Left colon (tissue), 2 donors: ENCODE results near the gene C2CD5. TPM values are rescaled to one million over a fixed set of nuclear protein-coding genes. Genes with fewer than 3 reads are reported as not detected.
"Not testable (repeated sequence)": the region's sequence is repeated elsewhere in the genome, so short reads cannot be mapped to it uniquely, and the experiment has no call there.

ENCODE experiments used
- ATAC-seq: fragments of 200-7000 bp; cut with Tn5 transposase; one replicate; pipeline ENCODE4 v1.9.1; 2020; ENCODE audit warnings: mild to moderate bottlenecking, moderate library complexity
- DNase-seq, 2 donors: peaks; one replicate each; pipeline ENCODE4 v3.0.0-alpha.2; 2020
- intact Hi-C, 2 donors: fragments of 100-400 bp; cut with DNase I in 1 of 2; cut with micrococcal nuclease in 1 of 2; formaldehyde crosslinking; loops; one replicate each; pipeline versions ENCODE4 v1.11.2 to v1.14.0; 2022; cut with DNase I, micrococcal nuclease
- long read RNA-seq: library from polyadenylated mRNA; unstranded; transcript quantifications from one replicate; pipeline ENCODE4 v2.0.0, GENCODE V29; 2021
- total RNA-seq, 2 donors: library from RNA; stranded (reverse); fragmentation: NEBNext Ultra II Directional; extraction: Animal tissue kit (Norgen Biotek cat#: 25700); gene quantifications; one replicate each; pipeline ENCODE4 v1.2.1, GENCODE V29; 2021
- donor health status: DM: no; HTN: no; CAD: no.
- donor health status: DM: yes; HTN: yes; CAD: no.

The C2CD5 gene
- total RNA-seq, result 10 to 100 TPM; 53.6 to 56.9 TPM
- long read RNA-seq, full-length matches to known transcripts, result 11 of 27 reads
- long read RNA-seq, partial matches to known transcripts, result 11 of 27 reads
- long read RNA-seq, other reads (novel, unspliced or antisense), result 5 of 27 reads

DNA sequence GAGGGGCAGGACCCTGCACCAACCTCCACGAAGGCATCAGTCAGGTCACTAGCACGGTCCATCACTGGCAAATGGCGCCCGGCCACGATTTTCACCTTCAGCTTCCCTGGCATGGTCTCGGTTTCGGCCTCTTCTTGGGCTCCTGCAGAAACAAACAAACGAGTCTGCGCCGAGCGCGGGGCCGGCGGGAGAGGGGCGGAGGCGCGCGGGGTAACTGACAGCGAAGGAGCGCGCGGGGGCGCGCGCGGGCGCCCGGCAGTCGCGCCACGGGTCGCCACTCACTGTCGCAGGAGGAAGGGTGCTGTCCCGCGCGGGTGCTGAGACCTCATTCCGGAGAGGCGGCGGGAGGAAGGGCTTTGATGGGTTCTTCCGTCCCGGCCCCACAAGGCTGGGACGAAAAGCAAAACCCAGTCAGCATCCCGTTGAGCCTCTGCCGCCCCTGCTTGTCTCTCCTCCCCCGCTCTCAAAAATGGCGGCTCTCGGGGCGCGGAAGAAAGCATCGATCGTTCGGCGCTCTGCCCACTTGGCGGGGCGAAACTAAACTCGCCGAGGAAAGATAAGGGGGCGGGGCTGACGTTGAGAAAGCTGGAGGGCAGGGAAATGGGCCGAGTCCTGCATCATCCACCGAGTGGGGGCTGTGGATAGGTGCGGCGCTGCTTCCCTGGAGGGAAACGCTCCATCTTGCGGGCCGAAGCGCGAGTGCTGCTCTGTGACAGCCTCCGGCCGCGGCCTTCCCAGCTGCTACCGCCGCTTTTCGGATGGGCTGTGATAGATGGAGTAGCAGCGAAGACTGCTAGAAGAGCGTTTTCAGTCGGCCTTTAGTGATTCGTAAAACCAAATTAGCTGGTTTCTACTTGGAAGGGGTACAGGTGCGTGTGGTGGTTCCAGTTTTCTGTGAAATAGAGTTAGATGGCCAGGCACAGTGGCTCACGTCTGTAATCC, at the start of gene C2CD5:
Gene C2CD5 (minus strand): TSS at position 505 of the 942 bp plus-strand sequence. CDS start 392 bp downstream, at position 113.
- intact Hi-C loops, result loop anchor here in 1 of 2 donors (5.0 kb wide), 1 partner anchor 83 kb away; the partner anchor contains the start of gene ETNK1
- DNase-seq (peak; percentile 98), ATAC-seq (peak; percentile 87)

- intact Hi-C loops, result no loop called here
- ATAC-seq (no peak), DNase-seq (no peak)
Measured at GRCh38 chr12:22593864-22594263, 49.5 kb upstream of the C2CD5 start.

DNA sequence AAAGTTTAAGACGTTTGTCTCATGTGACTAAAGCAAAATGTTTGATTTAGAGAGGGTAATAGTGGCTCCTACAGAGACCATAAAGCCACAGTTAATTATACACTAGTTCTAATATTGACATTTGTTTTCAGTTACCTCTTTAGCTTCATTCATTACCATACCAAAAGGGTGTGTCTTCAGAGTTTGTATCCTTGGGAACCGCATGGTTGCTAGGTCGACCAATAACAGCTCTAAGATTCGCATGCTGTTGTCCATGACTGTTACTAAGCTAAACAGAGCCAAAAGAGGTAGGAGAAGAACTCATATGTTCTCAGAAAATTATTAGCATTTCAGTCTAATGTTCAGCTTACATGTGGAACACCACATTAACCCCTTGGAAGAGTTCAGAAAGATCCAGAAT, 44.5 kb upstream of the C2CD5 start:
- peak; percentile 98 for ATAC-seq
- intact Hi-C loops, result no loop called here
- DNase-seq, result peak in 1 of 2 donors; percentile 26

- no peak for ATAC-seq
Measured at GRCh38 chr12:22578328-22578727, 34.0 kb upstream of the C2CD5 start.

DNA sequence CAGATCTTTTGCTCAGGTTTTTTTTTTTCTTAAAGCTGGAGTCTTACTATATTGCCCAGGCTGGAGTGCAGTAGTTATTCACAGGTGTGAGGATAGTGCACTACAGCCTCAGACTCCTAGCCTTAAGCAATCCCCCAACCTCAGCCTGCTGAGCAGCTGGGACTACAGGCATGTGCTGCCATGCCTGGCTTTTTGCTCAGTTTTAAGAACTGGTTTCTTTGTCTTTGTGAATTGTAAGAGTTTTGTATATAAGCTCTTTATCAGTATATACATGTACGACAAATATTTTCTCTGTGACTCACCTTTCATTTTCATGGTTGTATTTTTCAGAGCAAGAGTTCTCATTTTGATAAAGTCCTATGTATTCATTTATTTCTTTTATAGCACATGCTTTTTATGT, 33.3 kb upstream of the C2CD5 start:
- intact Hi-C loops, result no loop called here
- DNase-seq (no peak), ATAC-seq (no peak)

More at GRCh38 chr12:22578328-22578727, 34.0 kb upstream of the C2CD5 start:
- DNase-seq, result no peak
- intact Hi-C loops, result no loop called here

DNA sequence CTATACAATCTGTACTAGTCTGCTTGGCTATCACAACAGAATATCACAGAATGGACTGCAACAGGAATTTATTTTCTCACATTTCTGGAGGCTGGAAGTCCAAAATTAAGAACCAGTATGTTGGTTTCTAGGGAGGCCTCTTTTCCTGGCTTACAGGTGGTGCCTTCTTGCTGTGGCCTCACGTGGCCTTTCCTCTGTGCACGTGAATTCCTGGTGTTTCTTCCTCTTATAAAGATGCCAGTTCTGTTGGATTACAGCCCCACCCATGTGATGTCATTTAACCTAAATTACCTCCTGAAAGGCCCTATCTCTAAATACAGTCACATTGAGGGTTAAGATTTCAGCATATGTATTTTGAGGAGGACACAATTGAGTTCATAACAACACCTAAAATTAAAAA, 32.1 kb upstream of the C2CD5 start:
- peak; percentile 60 to 64 for DNase-seq

DNA sequence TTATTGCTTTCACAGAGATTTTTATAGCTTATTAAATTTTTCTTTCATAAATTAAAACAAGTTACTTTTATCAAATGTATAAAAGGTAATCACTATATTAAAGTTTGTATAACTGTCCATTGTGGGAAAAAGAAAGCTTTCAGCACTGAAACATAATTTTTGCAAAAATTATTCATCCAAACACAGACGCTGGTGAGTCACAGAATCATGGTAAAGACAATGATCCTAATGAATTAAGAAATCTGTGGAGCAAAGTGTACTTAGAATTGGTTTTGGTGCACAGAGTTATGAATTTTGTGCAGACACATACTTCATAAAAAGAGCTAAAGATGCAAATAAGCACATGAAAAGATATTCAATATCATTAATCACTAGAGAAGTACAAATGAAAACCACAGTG, 31.7 kb upstream of the C2CD5 start:
- ATAC-seq (no peak), DNase-seq (no peak)
- intact Hi-C loops, result no loop called here

More for the DNA sequence above, 32.1 kb upstream of the C2CD5 start:
- peak; percentile 85 for ATAC-seq
- intact Hi-C loops, result no loop called here

DNA sequence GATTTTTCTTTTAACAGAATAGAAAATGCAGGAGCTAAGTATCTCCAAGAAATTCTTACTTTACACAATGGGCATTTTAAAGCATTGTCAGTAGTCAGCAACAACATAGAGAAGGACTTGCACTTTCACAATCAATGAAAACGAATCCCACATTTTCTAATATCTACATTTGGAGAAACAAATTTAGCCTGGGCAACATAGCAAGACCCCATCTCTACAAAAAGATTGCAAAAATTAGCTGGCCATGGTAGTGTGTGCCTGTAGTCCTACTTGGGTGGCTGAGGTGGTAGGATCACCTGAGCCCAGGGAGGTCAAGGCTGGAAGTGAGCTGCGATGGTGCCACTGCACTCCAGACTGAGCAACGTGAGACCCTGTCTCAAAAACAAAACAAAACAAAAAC, 30.6 kb upstream of the C2CD5 start:
- DNase-seq, result no peak
- intact Hi-C loops, result no loop called here
- ATAC-seq, result no peak

- no peak for DNase-seq
- intact Hi-C loops, result no loop called here
- ATAC-seq, result no peak
Measured at GRCh38 chr12:22573181-22573580, 28.8 kb upstream of the C2CD5 start.

DNA sequence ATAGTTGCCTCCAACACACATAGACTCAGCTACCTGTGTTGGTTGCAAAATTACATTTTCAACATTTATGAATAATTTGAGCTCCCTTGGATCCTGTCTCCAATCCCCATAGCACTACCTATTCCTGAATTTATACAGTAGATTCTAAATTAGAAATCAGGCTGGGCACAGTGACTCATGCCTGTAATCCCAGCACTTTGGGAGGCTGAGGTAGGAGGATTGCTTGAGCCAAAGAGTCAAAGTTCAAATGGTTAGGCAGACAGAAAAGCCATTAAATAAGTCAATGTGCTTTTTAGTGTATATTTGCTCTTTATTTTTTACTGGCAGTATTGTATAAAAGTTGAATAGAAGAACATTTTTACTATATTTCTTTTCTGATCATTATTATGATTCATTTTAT, 24.9 kb upstream of the C2CD5 start:
- intact Hi-C loops, result no loop called here
- ATAC-seq, result peak; percentile 78
- no peak for DNase-seq

GRCh38 chr12:22562036-22563028, 18.0 kb upstream of the C2CD5 start:
- DNase-seq, result no peak
- ATAC-seq, result peak; percentile 82
- intact Hi-C loops, result no loop called here

- ATAC-seq, intact Hi-C loops, DNase-seq: not testable (repeated sequence)
Measured at GRCh38 chr12:22554750-22555149, 10.4 kb upstream of the C2CD5 start.

DNA sequence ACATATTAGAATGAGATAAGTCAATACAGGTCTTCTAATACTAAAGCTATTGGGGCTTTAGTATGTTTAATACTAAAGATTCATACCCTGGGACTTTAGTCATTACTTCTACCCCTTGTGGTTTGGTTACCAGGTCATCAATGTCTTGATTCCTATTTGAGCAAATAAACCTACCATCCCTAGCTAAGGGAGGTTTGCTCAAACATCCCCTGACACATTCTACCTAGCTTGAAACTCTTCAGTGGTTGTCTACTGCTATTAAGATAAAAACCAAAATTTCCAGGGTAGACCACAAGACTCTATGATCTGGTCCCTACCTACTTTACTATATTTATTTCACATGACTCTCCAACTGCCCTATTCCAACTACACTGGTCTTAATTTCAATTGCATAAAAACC, 7.3 kb upstream of the C2CD5 start:
- intact Hi-C loops, result no loop called here
- ATAC-seq (no peak), DNase-seq (no peak)

GRCh38 chr12:22545255-22545654, 913 bp upstream of the C2CD5 start:
- intact Hi-C loops, result no loop called here
- no peak for DNase-seq
- no peak for ATAC-seq

DNA sequence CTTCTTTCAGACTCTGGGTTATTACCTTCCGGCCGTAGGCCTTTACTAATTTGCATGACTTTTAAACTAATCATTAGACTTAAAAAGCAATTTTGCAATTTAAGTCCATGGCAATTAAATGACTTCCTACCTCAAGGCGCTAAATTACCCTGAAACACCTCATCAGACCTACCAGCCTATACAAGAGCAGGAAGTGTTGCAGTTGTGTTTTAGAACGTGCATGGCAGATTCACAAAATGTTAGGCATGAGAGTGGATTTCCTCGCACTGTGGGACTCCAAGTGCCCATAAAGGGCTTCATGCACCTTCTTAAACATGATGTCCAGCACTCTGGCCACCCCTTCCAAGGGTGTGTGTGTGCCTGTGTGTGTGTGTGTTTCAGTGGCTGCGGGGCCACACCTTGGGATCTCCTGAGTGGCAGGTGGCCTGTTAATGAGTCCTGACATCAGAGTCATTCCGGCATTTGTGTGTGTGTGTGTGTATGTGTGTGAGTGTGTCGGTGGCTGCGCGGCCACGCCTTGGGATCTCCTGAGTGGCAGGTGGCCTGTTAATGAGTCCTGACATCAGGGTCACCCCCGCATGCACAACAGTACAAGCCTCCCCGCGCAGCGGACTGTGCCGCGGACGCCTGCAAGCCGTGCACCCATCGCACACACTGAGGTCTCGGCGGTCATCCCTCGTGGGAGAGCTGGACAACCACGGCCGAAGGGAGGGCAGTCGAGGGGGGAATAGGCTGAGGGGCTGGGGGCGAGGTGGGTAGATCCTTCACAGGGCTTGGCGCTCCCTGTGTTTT, 900 bp downstream of the C2CD5 start:
- intact Hi-C loops, result loop anchor here in 1 of 2 donors (5.0 kb wide), 1 partner anchor 84 kb away; the partner anchor contains the start of gene ETNK1
- DNase-seq (peak; percentile 84 to 89), ATAC-seq (peak; percentile 76)

GRCh38 chr12:22541496-22542155, 2.7 kb downstream of the C2CD5 start:
- DNase-seq, result no peak
- no peak for ATAC-seq
- intact Hi-C loops, result loop anchor here in 1 of 2 donors (5.0 kb wide), 1 partner anchor 86 kb away; the partner anchor contains the start of gene ETNK1

DNA sequence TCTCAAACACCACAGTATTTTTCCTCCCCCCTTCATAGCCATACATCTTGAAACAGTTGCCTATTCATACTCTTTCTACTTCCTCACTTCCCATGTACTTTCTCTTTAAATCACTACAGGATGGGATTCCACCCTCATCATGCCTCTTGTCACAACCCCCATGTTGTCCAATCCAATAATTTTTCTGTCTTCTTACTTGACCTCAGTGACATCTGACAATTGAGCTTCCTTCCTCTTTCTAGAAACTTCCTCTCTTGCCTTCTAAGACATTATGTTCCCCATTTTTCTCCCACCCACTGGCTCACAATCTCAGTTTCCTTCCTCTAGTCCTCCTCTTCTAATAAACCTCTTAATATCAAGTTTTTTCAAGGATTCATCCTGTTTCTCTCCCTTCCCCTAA, 5.3 kb downstream of the C2CD5 start:
- intact Hi-C loops, result no loop called here
- DNase-seq (no peak), ATAC-seq (no peak)

GRCh38 chr12:22538311-22538710, 6.0 kb downstream of the C2CD5 start:
- ATAC-seq (no peak), DNase-seq (no peak)
- intact Hi-C loops, result no loop called here
